Neural cell (in vitro differentiated cells): Measurements from ENCODE around the gene EHBP1.

ENCODE experiments used
- EP300 ChIP-seq: fragments of 450-650 bp; conservative IDR thresholded peaks from 2 replicates; pipeline ENCODE4 v1.6.1; 2014; ENCODE audit warnings: antibody characterized with exemption, mild to moderate bottlenecking, moderate library complexity; ENCODE audit not compliant: poor library complexity, severe bottlenecking
- EZH2 ChIP-seq: fragments of 200-600, 300-800 bp; shearing (Covaris generic), sonication (generic); IDR thresholded peaks from 2 replicates; pipeline ENCODE4 v1.6.1; 2014; ENCODE audit warnings: antibody characterized with exemption, low read length, borderline replicate concordance, mild to moderate bottlenecking; ENCODE audit not compliant: insufficient read depth, poor library complexity, severe bottlenecking
- POLR2AphosphoS5 ChIP-seq: IDR thresholded peaks from 2 replicates; pipeline ENCODE4 v1.6.1; 2012
- RAD21 ChIP-seq: fragments of 450-650 bp; conservative IDR thresholded peaks from 2 replicates; pipeline ENCODE4 v1.6.1; 2014; ENCODE audit warnings: antibody characterized with exemption, mild to moderate bottlenecking, moderate library complexity
- SMC3 ChIP-seq: fragments of 450-650 bp; conservative IDR thresholded peaks from 2 replicates; pipeline ENCODE4 v1.6.1; 2014; ENCODE audit warnings: antibody characterized with exemption, mild to moderate bottlenecking, moderate library complexity; ENCODE audit not compliant: poor library complexity
- TAF1 ChIP-seq: IDR thresholded peaks from 2 replicates; pipeline ENCODE4 v1.6.1; 2012; ENCODE audit warnings: low read depth
- TF ChIP-seq, protein P1 (sequence below): fragments of 450-650 bp; IDR thresholded peaks from 2 replicates; pipeline ENCODE4 v1.5.1; 2014; ENCODE audit warnings: antibody characterized with exemption, mild to moderate bottlenecking, moderate library complexity; ENCODE audit not compliant: poor library complexity, severe bottlenecking
- TF ChIP-seq, protein P2 (sequence below): IDR thresholded peaks from 2 replicates; pipeline ENCODE4 v1.6.1; 2012; ENCODE audit warnings: borderline replicate concordance

DNA sequence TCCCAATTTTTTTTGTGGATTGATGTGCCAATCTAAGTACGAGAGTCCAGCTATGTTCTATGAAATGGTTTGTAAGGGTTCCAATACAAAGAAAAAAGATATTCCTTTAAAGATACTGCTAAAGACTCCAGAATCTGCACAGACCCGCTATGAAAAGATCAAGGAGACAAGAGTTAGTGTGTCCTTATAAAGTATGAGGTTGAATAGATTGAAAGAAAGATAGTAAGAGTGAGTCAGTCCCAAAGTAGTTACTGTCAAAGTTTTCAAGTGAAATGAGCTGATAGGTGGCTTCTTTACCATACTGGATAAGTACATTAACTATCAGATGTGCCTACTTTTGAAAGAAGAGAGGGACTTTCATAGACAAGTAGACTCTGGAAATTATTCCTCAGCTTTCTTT, 17.9 kb upstream of the EHBP1 start:
- TF ChIP-seq, protein P1, sequence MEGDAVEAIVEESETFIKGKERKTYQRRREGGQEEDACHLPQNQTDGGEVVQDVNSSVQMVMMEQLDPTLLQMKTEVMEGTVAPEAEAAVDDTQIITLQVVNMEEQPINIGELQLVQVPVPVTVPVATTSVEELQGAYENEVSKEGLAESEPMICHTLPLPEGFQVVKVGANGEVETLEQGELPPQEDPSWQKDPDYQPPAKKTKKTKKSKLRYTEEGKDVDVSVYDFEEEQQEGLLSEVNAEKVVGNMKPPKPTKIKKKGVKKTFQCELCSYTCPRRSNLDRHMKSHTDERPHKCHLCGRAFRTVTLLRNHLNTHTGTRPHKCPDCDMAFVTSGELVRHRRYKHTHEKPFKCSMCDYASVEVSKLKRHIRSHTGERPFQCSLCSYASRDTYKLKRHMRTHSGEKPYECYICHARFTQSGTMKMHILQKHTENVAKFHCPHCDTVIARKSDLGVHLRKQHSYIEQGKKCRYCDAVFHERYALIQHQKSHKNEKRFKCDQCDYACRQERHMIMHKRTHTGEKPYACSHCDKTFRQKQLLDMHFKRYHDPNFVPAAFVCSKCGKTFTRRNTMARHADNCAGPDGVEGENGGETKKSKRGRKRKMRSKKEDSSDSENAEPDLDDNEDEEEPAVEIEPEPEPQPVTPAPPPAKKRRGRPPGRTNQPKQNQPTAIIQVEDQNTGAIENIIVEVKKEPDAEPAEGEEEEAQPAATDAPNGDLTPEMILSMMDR = no peak
- no peak for TF ChIP-seq EZH2
- no peak for TF ChIP-seq EP300
- TF ChIP-seq RAD21 = no peak
- TF ChIP-seq, protein P2, sequence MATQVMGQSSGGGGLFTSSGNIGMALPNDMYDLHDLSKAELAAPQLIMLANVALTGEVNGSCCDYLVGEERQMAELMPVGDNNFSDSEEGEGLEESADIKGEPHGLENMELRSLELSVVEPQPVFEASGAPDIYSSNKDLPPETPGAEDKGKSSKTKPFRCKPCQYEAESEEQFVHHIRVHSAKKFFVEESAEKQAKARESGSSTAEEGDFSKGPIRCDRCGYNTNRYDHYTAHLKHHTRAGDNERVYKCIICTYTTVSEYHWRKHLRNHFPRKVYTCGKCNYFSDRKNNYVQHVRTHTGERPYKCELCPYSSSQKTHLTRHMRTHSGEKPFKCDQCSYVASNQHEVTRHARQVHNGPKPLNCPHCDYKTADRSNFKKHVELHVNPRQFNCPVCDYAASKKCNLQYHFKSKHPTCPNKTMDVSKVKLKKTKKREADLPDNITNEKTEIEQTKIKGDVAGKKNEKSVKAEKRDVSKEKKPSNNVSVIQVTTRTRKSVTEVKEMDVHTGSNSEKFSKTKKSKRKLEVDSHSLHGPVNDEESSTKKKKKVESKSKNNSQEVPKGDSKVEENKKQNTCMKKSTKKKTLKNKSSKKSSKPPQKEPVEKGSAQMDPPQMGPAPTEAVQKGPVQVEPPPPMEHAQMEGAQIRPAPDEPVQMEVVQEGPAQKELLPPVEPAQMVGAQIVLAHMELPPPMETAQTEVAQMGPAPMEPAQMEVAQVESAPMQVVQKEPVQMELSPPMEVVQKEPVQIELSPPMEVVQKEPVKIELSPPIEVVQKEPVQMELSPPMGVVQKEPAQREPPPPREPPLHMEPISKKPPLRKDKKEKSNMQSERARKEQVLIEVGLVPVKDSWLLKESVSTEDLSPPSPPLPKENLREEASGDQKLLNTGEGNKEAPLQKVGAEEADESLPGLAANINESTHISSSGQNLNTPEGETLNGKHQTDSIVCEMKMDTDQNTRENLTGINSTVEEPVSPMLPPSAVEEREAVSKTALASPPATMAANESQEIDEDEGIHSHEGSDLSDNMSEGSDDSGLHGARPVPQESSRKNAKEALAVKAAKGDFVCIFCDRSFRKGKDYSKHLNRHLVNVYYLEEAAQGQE = no peak
- no peak for TF ChIP-seq TAF1
- no peak for TF ChIP-seq SMC3
- no peak for TF ChIP-seq POLR2AphosphoS5
